ENCODE data around the gene GNAI2. TPM values are rescaled to one million over a fixed set of nuclear protein-coding genes. Genes with fewer than 3 reads are reported as not detected.
A peak's percentile ranks its signal among the peaks of the same experiment; 100 is the strongest.

Gene GNAI2
- total RNA-seq, 1 experiment from 2014 or later: 201 TPM

DNA sequence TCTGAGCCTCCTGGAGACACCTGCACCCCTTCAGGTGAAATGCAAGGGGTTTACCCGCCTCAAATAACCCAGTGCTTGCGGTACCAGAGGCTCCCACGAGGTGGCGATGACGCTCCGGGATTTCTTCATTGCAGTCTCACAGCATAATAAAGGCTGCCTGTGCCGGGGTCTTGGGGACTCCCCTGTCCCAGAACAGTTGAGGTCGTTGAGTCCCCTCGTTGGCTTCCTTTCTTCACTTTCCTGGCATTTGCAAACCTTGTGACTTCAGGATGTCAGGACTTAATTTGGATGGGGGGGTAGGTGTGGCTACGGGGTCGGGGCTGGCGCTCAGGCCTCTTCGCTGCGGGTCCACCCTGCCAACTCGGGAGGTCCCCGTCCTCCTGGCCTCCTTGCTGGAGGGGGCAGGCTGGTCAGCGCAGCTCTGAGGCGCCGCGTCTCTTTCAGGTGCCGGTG, 43.3 kb upstream of the GNAI2 start:
- no TSS peak for BruUV-seq (replicated peaks)
- no peak for TF ChIP-seq EZH2 (IDR thresholded peaks at IDR 0.05; ENCODE audit: low read depth)
- TF ChIP-seq, protein P1, sequence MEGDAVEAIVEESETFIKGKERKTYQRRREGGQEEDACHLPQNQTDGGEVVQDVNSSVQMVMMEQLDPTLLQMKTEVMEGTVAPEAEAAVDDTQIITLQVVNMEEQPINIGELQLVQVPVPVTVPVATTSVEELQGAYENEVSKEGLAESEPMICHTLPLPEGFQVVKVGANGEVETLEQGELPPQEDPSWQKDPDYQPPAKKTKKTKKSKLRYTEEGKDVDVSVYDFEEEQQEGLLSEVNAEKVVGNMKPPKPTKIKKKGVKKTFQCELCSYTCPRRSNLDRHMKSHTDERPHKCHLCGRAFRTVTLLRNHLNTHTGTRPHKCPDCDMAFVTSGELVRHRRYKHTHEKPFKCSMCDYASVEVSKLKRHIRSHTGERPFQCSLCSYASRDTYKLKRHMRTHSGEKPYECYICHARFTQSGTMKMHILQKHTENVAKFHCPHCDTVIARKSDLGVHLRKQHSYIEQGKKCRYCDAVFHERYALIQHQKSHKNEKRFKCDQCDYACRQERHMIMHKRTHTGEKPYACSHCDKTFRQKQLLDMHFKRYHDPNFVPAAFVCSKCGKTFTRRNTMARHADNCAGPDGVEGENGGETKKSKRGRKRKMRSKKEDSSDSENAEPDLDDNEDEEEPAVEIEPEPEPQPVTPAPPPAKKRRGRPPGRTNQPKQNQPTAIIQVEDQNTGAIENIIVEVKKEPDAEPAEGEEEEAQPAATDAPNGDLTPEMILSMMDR (conservative IDR thresholded peaks at IDR 0.05): peak; percentile 91
- intact Hi-C loops (cut with micrococcal nuclease; ENCODE audit: unreplicated experiment): loop anchor here (2.0 kb wide), 2 partner anchors 350 to 422 kb away; no protein-coding TSS in a partner anchor
- Histone ChIP-seq H4K20me1 (ENCODE audit: insufficient read depth) (no peaks in the 10 kb centered on the region), H3K79me2 (ENCODE audit: low read depth) (no peaks in the 10 kb centered on the region), H3K4me1 (replicated peaks; ENCODE audit: insufficient read depth) (0 out of 2 replicates have a peak, but pooled peaks cover 7% of the 10 kb centered on the region), H3K27ac (no peak overlapping the region), H3F3A (ENCODE audit: insufficient read depth, low read depth) (0 out of 2 replicates have a peak, but pooled peaks cover 2% of the 10 kb centered on the region), H2AFZ (no peak overlapping the region), H3K27me3 (ENCODE audit: insufficient read depth, low read depth) (no peaks in the 10 kb centered on the region), H3K4me2 (no peak overlapping the region), H3K36me3 (ENCODE audit: low read depth) (no peaks in the 10 kb centered on the region), H3K9me2 (ENCODE audit: insufficient read depth) (no peaks in the 10 kb centered on the region), H3K9me3 (ENCODE audit: insufficient read depth, low read depth) (no peaks in the 10 kb centered on the region), H3K4me3 (no peak overlapping the region)
- POLR2A ChIA-PET (ENCODE audit: unreplicated experiment): interaction anchor here (0.6 kb wide), 2 partner anchors 80 to 187 kb away, joined by 4 to 9 read pairs; no protein-coding TSS in a partner anchor
- CTCF ChIA-PET: interaction anchor here (1.5 kb wide), 1 partner anchor 69 kb away, joined by 4 read pairs; no protein-coding TSS in a partner anchor
- peak; percentile 47 to 78 for DNase-seq

DNA sequence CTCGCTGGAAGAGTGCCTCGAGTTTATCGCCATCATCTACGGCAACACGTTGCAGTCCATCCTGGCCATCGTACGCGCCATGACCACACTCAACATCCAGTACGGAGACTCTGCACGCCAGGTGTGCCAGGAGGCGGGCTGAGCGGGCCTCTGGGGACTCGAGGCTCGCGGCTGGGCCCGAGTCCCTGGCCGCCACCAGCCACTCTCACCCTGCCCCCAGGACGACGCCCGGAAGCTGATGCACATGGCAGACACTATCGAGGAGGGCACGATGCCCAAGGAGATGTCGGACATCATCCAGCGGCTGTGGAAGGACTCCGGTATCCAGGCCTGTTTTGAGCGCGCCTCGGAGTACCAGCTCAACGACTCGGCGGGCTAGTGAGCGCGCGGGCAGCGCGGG, 42.7 kb upstream of the GNAI2 start:
- Histone ChIP-seq H3K27me3 (ENCODE audit: insufficient read depth, low read depth) (no peaks in the 10 kb centered on the region), H3K27ac (no peak overlapping the region), H4K20me1 (ENCODE audit: insufficient read depth) (no peaks in the 10 kb centered on the region), H3F3A (ENCODE audit: insufficient read depth, low read depth) (0 out of 2 replicates have a peak, but pooled peaks cover 2% of the 10 kb centered on the region), H3K9me2 (ENCODE audit: insufficient read depth) (no peaks in the 10 kb centered on the region), H3K36me3 (ENCODE audit: low read depth) (no peaks in the 10 kb centered on the region), H3K4me1 (replicated peaks; ENCODE audit: insufficient read depth) (0 out of 2 replicates have a peak, but pooled peaks cover 7% of the 10 kb centered on the region), H2AFZ (no peak overlapping the region), H3K4me3 (no peak overlapping the region), H3K4me2 (no peak overlapping the region), H3K79me2 (ENCODE audit: low read depth) (no peaks in the 10 kb centered on the region), H3K9me3 (ENCODE audit: insufficient read depth, low read depth) (no peaks in the 10 kb centered on the region)
- BruUV-seq (replicated peaks): no TSS peak
- no peak for DNase-seq
- TF ChIP-seq, protein P1 (conservative IDR thresholded peaks at IDR 0.05): no peak
- no peak for TF ChIP-seq EZH2 (IDR thresholded peaks at IDR 0.05; ENCODE audit: low read depth)
- POLR2A ChIA-PET (ENCODE audit: unreplicated experiment): no interaction called here
- CTCF ChIA-PET: no interaction called here
- intact Hi-C loops (cut with micrococcal nuclease; ENCODE audit: unreplicated experiment): loop anchor here (2.0 kb wide), 2 partner anchors 350 to 422 kb away; no protein-coding TSS in a partner anchor

DNA sequence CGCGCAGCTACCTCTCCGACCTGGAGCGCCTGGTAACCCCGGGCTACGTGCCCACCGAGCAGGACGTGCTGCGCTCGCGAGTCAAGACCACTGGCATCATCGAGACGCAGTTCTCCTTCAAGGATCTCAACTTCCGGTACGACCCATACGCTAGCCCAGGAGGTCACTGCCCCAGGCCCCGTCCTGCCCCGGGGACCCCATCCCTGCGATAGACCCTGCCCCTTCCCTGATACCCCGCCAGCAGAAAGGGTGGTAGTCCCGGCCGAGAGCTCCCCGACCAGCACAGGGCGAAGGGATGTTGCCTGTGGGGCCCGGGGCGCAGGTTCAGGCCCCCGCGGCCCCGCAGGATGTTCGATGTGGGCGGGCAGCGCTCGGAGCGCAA, 42.3 kb upstream of the GNAI2 start:
- ChIA-PET POLR2A (ENCODE audit: unreplicated experiment) (no interaction called here), CTCF (no interaction called here)
- Histone ChIP-seq H3K4me3 (no peak overlapping the region), H3K27ac (no peak overlapping the region), H3K4me1 (replicated peaks; ENCODE audit: insufficient read depth) (0 out of 2 replicates have a peak, but pooled peaks cover 7% of the 10 kb centered on the region), H3K4me2 (no peak overlapping the region), H3K9me2 (ENCODE audit: insufficient read depth) (no peaks in the 10 kb centered on the region), H3F3A (ENCODE audit: insufficient read depth, low read depth) (0 out of 2 replicates have a peak, but pooled peaks cover 2% of the 10 kb centered on the region), H3K9me3 (ENCODE audit: insufficient read depth, low read depth) (no peaks in the 10 kb centered on the region), H3K27me3 (ENCODE audit: insufficient read depth, low read depth) (no peaks in the 10 kb centered on the region), H4K20me1 (ENCODE audit: insufficient read depth) (no peaks in the 10 kb centered on the region), H3K79me2 (ENCODE audit: low read depth) (no peaks in the 10 kb centered on the region), H3K36me3 (ENCODE audit: low read depth) (no peaks in the 10 kb centered on the region), H2AFZ (no peak overlapping the region)
- BruUV-seq (replicated peaks): no TSS peak
- intact Hi-C loops (cut with micrococcal nuclease; ENCODE audit: unreplicated experiment): loop anchor here (1.0 to 2.0 kb wide), 4 partner anchors 33 to 421 kb away; no protein-coding TSS in a partner anchor
- no peak for TF ChIP-seq EZH2 (IDR thresholded peaks at IDR 0.05; ENCODE audit: low read depth)
- no peak for DNase-seq

Measured in PC-9 (cell line).